HG02973 (cell line): ENCODE results near the gene C22orf23.

Source experiments
- ATAC-seq: cut with Tn5 transposase; IDR thresholded peaks from one replicate; pipeline ENCODE4 v1.9.1; 2021; ENCODE audit warnings: moderate library complexity; ENCODE audit not compliant: unreplicated experiment

The C22orf23 gene

DNA sequence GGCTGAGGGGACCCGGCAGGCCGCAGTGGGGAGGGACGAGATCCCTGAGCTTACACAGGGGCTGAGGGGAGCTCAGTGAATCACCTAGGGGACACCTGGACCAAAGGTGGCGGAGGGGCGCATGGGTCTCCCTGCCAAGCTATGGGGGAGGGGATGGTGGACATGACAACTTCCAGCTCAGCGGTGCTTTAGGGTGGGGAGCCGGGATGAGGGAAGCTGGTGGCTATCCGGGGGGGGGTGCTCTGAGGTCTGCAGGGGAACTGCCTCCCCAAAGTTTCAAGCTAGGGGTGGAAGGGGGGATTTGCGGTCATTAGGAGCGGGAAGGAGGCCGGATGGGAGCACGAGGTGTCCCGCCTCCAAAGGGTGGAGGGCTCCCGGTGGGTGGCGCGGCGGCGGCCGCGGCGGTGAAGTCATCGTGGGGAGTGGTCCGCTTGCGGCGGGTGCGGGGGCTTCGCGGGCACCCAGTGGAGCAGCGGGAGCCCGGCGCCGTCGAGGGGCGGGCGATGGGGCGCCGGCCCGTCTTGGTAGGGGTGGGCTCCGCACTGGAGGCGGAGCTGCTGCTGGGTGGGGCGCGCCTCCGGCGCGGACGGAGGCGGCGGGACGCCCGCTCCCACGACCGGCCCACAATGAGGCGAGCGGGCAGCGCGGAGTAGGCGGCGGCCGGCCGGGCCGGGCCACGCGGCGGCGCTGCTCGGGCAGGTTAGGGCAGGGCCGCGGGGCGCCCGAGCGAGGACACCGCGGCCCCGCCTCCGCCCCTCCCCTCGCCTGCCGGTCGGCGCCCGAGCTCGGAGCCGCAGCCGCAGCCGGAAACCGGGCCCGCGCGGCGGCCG, 47.7 kb downstream of the C22orf23 start, which contains the start of gene MICALL1:
Gene MICALL1 (plus strand): TSS at position 764 of the 830 bp plus-strand sequence. CDS start 126 bp downstream, outside the sequence.
- peak; percentile 67 for ATAC-seq

DNA sequence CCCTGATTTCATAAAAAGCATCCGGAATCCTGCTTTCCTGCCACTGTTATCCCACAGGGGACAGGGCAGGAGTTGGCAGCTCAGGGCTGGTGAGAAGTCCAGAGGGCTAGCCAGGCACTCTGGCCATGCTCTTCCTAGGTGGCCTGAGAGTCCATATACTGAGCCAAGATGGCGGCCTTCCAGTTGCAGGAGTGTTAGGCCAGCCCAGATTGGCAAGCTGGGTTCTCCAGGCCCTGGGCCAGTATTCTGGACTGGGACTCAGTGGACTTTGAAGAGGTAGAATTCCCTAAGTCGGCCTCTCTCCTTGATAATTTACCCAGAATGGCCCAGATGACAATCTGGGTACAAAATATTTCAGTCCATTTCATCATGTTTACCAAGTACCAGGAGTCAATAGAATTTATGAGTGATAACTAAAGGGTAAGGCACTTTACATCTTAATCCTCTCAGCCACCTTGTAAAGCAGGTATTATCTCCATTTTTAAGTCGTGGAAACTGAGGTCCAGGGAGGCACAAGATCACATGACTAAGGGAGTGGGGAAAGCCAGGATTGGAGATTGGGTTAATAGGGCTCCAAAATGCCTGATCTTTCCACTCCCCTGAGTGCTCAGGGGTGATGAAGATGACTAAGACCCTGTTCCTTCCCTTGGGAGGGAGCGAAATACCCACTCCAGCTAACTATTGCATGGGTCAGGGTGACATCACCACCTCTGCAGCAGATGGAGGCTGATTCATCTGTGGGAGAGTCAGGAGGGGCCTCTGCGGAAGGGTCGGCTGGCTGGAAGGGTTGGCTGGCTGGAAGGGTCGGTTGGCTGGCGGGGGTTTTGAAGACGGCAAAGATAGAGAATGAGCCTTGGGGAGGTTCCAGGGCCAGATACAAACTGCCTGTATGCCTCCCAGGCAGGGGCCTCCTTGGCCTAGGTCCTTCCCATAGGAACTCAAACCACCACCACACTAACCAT, 48.5 kb downstream of the C22orf23 start:
- no peak for ATAC-seq

DNA sequence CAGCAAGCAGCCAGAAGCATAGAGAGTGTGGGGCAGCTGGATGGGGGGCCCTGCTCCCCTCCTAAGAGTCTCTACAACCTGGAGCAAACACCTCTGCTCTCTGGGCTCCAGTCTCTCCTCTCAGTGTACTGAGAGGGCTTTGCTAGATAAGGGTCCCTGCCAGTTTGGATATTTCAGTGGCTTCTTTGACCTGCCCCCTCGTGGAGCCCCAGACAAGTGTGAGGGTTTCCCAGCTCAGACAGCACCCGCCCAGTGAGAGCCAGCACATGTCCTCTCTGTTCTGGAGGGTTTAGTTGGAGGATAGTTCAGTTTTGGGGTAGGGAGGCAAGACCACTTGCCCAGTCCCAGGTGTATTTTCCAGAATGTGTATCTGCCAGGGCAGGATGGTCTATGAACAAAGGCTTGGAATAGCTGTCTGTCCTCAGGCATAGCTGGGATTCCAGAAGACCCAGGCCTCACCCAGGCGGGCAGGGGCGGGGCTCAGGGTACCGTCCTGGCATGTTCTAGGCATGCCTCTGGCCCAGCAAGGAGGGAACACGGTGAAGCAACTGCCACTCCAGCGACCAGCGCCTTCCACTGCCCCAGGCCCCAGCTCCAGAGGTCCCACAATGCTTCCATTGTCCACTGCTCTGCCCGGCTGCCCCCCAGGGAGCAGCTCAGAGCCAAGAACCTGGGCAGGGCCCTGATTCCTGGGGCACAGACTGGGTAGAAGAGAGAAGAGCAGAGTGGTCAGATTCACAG, 54.8 kb downstream of the C22orf23 start:
- ATAC-seq: no peak

GRCh38 chr22:37897807-37898206, 55.6 kb downstream of the C22orf23 start:
- ATAC-seq: no peak

GRCh38 chr22:37896939-37897338, 56.5 kb downstream of the C22orf23 start:
- ATAC-seq: no peak

- ATAC-seq: peak; percentile 66
Observed at GRCh38 chr22:37896181-37896592, 57.2 kb downstream of the C22orf23 start.

DNA sequence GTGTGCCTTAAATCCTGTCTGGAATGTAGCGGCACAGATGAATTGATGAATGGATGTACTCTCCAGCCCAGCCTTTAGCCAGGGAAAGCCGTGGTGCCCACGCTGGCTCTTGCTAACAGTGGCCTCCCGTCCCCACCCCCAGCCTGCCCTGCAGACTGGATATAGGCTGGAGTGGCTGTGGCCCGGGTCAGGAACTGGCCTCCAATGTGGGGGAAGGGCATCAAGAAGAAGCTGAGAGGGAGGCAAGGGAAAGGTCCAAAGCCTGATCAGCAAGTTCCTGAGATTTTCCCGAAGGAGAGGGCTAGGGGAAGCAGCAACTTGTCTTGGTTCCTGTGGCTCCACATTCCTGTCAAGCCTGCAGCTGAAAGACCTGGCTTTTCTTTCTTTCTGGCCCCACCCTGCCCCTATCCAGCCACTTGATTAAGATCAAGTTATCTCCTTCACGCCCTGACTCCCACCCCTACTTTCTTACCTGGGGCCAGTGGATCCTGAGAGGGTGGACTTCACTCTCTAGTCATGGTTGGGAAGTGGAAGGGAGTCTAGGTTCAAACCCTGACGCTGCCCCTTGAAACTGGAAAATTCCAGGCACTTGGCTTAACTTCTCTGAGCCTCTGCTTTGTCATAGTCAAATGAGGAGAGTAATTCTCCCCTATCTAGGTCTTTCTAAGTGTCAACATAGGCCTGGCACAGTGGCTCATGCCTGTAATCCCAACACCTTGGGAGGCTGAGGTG, 58.3 kb downstream of the C22orf23 start:
- no peak for ATAC-seq

DNA sequence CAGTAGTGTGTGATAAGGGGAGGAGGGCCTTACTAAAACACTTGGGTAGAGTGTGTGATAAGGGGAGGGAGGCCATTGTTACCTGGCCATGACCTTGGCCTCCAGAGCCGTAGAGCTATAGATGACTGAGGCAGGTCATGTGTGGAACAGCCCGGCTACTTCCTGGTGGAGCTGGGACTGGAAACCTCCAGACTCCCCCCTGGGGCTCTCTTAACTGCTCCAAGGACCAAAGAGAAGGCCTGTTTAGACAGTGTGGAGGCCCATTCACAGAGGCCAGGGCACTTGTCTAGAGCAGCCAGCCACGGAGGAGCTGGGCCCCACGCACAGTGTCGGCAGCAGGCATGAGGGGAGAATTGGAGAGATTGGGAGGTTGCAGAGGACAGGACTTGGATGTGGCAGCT, 59.8 kb downstream of the C22orf23 start:
- no peak for ATAC-seq
